ENCODE data around the gene DYNC1LI2.

- no peak for TF ChIP-seq CTCF (conservative IDR thresholded peaks at IDR 0.05)
- no peak for TF ChIP-seq EZH2 (IDR thresholded peaks at IDR 0.05; ENCODE audit: low read depth)
These were observed 431 bp downstream of the DYNC1LI2 start for GRCh38 chr16:66751053-66751302.

Data from PC-9 (cell line).